Measurements from ENCODE around the gene EPHB6.

The EPHB6 gene

DNA sequence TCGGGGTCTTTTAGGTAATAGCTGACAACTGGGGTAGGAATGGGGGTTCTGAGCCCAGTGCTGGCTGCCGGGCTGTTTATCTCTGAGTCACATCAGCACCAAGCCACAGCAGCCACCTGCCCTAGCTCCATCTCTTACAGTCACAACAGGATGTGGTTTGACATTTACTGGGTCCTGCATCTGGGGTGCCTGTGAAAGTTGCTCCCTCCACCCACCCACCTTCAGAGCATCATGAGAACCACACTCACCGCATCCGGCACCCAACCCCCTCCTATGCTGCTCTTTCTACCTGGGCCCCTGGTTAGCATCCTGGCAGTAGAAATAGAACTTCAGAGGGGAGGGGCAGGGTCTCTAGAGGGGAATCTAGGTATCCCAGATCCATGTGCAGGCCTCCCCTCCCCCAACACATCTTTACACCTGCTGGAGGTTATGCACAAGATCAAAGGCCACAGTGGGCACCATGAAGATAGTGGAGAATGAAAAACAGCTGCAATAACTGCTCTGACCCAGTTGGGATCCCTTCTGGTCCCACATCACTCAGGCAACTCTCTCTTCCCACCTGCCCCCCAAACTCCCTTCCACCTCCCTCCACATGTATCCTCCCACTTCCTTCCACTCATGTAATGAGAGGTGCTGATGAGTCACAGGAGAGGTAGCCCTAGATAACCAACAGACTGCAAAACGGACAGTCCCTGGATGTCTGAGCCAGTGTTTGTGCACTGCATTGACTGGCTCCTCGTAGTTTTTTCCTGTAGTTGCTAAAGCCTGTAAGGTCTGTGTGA is 45.9 kb upstream of the EPHB6 start:
- no peak for DNase-seq (ENCODE audit: low read depth)
- TF ChIP-seq, protein P1, sequence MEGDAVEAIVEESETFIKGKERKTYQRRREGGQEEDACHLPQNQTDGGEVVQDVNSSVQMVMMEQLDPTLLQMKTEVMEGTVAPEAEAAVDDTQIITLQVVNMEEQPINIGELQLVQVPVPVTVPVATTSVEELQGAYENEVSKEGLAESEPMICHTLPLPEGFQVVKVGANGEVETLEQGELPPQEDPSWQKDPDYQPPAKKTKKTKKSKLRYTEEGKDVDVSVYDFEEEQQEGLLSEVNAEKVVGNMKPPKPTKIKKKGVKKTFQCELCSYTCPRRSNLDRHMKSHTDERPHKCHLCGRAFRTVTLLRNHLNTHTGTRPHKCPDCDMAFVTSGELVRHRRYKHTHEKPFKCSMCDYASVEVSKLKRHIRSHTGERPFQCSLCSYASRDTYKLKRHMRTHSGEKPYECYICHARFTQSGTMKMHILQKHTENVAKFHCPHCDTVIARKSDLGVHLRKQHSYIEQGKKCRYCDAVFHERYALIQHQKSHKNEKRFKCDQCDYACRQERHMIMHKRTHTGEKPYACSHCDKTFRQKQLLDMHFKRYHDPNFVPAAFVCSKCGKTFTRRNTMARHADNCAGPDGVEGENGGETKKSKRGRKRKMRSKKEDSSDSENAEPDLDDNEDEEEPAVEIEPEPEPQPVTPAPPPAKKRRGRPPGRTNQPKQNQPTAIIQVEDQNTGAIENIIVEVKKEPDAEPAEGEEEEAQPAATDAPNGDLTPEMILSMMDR (IDR thresholded peaks at IDR 0.05; ENCODE audit: insufficient read depth, low read depth, low read length, missing control alignments) = no peak
- H3K4me3 ChIP-seq (ENCODE audit: low read length) = no peak overlapping the region

DNA sequence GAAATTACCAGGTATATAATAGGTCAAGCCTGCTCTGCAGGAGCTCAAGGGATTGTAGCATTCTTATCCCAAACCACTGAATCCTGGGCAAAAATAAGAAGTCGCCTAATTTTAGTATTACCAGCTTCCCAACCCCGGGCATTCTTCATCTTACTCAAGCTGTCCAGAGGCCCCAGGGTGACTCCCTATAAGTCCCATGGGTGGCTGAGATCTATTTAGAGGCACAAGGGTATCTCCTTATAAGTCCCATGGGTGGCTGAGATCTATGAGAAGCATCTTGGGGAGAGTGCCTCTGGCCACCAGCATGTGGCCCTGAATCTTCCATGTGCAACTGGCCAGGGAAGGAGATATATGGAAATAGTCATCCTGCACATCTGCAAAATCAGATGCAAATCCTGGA is 45.2 kb upstream of the EPHB6 start:
- H3K4me3 ChIP-seq (ENCODE audit: low read length) = no peak overlapping the region
- TF ChIP-seq, protein P1 (IDR thresholded peaks at IDR 0.05; ENCODE audit: insufficient read depth, low read depth, low read length, missing control alignments) = no peak
- DNase-seq (ENCODE audit: low read depth) = no peak

DNA sequence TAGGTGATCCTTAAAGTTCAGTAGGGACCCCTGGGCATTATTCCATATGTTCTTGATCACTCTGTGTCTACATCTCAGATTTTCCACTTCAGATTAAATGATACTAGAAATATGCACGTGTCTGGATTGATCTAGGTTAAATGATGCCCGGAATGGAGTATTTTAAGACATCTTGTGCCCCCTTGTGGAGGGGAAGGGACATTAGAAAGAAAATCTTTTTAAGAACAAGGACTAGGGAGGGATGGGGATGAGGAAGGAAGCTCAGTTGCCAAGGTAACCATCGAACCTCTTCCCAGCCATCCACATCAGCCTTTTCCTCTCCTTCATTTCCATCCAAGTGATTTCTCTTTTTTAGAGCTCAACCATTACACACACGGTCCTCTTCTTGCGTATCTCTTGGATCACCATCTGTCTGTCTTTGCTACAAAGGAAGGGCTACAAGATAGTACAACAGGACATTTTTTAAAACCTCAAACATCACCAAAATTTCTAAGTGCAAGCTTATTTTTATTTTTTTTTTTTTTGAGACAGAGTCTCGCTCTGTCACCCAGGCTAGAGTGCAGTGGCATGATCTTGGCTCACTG is 43.6 kb upstream of the EPHB6 start:
- TF ChIP-seq, protein P1 (IDR thresholded peaks at IDR 0.05; ENCODE audit: insufficient read depth, low read depth, low read length, missing control alignments) = peak; percentile 59
- no peak overlapping the region for H3K4me3 ChIP-seq (ENCODE audit: low read length)
- DNase-seq (ENCODE audit: low read depth) = peak; percentile 48

- DNase-seq (ENCODE audit: low read depth) = no peak
- TF ChIP-seq, protein P1 (IDR thresholded peaks at IDR 0.05; ENCODE audit: insufficient read depth, low read depth, low read length, missing control alignments) = no peak
- H3K4me3 ChIP-seq (ENCODE audit: low read length) = no peak overlapping the region
These were observed 42.2 kb upstream of the EPHB6 start for GRCh38 chr7:142812437-142813215.

DNA sequence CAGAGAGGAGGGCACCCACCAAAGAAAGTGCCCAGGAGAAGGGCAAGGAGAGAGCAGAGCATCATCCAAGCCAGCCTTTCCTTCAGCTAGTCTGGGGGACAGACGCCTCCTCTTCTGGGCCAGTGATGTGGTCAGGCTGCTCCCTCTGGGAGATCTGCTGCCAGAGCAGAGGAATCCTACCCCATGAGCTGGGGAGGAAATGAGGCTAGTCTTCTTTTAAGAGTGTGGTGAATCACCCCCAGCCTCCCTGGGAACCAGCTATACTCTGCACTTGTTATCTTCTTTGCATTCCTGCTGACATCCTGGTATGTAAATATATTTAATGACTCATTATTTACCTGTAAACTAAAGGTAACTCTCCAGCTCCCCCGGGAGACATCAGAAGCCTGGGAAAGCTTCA is 41.6 kb upstream of the EPHB6 start:
- no peak overlapping the region for H3K4me3 ChIP-seq (ENCODE audit: low read length)
- TF ChIP-seq, protein P1 (IDR thresholded peaks at IDR 0.05; ENCODE audit: insufficient read depth, low read depth, low read length, missing control alignments) = no peak
- DNase-seq (ENCODE audit: low read depth) = peak; percentile 61

- DNase-seq (ENCODE audit: low read depth) = no peak
- TF ChIP-seq, protein P1 (IDR thresholded peaks at IDR 0.05; ENCODE audit: insufficient read depth, low read depth, low read length, missing control alignments) = no peak
- no peak overlapping the region for H3K4me3 ChIP-seq (ENCODE audit: low read length)
These were observed 41.2 kb upstream of the EPHB6 start for GRCh38 chr7:142813699-142814098.

Data from epithelial cell of esophagus (primary cell).